K562 (cell line): ENCODE results near the gene SIRT5. TPM values are rescaled to one million over a fixed set of nuclear protein-coding genes. Genes with fewer than 3 reads are reported as not detected.

Source experiments
- ATAC-seq: fragments of 200-7000 bp; cut with Tn5 transposase; 3 replicates; pipeline ENCODE4 v1.9.1; 2020; ENCODE audit warnings: moderate library complexity
- BruUV-seq: library from RNA; stranded (reverse); fragments of 400-500 nt; replicated peaks from 2 replicates; lab custom pipeline; 2021; lab: Mats Ljungman, UMichigan
- CTCF ChIA-PET: fragments of 300-600 bp; formaldehyde crosslinking; extraction: SDS; loops from one replicate; lab custom pipeline; 2021; ENCODE audit warnings: low intra/inter-chr PET ratio; lab: Yijun Ruan, JAX
- POLR2A ChIA-PET: fragments of 300-600, 350-650 bp; sonication (Branson Sonifier 250); formaldehyde crosslinking; extraction: SDS; loops from one replicate; lab custom pipeline; 2021; ENCODE audit warnings: antibody characterized with exemption, inconsistent platforms; lab: Yijun Ruan, JAX
- DNase-seq, 4 experiments: peaks; one replicate each; pipeline versions ENCODE4 v3.0.0 to v3.0.0-alpha.2; 2011 to 2018; ENCODE audit warnings: low spot score in 3 of 4, mixed read lengths in 3 of 4; ENCODE audit errors: extremely low read depth in 1 of 4
- FAIRE-seq: peaks from 2 replicates; lab custom pipeline; 2011; peaks lifted over from hg19 to GRCh38; lab: Jason Lieb, UNC
- H2AFZ ChIP-seq: 2 replicates; pipeline ENCODE4 v1.6.0; 2011; ENCODE audit warnings: low read depth, low read length, control low read depth, inconsistent platforms
- H3K27ac ChIP-seq: fragments of 200-600 bp; 3 replicates; pipeline ENCODE4 v1.8.0; 2011; ENCODE audit warnings: low read depth, mild to moderate bottlenecking, control low read depth, inconsistent platforms, low read length, moderate library complexity, mixed read lengths; ENCODE audit errors: extremely low read depth
- H3K27me3 ChIP-seq, 2 experiments: fragments of 300-600 bp in 1 of 2; 2 replicates in 1 of 2; 3 replicates in 1 of 2; pipeline versions ENCODE4 v1.6.0 to v1.8.0; 2011; ENCODE audit warnings: inconsistent platforms in 2 of 2, low read length in 2 of 2, mild to moderate bottlenecking in 1 of 2, mixed read lengths in 1 of 2, moderate library complexity in 1 of 2; ENCODE audit not compliant: control insufficient read depth in 2 of 2, insufficient read depth in 2 of 2
- H3K36me3 ChIP-seq: fragments of 300-600 bp; 3 replicates; pipeline ENCODE4 v1.8.0; 2011; ENCODE audit warnings: mild to moderate bottlenecking, low read length, inconsistent platforms; ENCODE audit not compliant: control insufficient read depth, insufficient read depth
- H3K4me1 ChIP-seq, 2 experiments: fragments of 200-600 bp in 1 of 2; replicated peaks in 1 of 2; 2 replicates in 1 of 2; 3 replicates in 1 of 2; pipeline versions ENCODE4 v1.5.1 to v1.8.0; 2011; ENCODE audit warnings: inconsistent platforms in 2 of 2, low read length in 2 of 2, mild to moderate bottlenecking in 1 of 2, mixed read lengths in 1 of 2, moderate library complexity in 1 of 2; ENCODE audit not compliant: control insufficient read depth in 2 of 2, insufficient read depth in 2 of 2
- H3K4me2 ChIP-seq: 2 replicates; pipeline ENCODE4 v1.6.1; 2011; ENCODE audit warnings: low read length, control low read depth, inconsistent platforms, mixed read lengths; ENCODE audit not compliant: insufficient read depth
- H3K4me3 ChIP-seq: fragments of 200-600 bp; sonication (generic), shearing (Covaris generic); 2 replicates; pipeline ENCODE4 v1.5.1; 2016; ENCODE audit warnings: control low read depth, inconsistent platforms
- H3K79me2 ChIP-seq: fragments of 200-600 bp; 3 replicates; pipeline ENCODE4 v1.8.0; 2011; ENCODE audit warnings: low read length, inconsistent platforms; ENCODE audit not compliant: control insufficient read depth, insufficient read depth
- H3K9ac ChIP-seq, 2 experiments: 2 replicates each; pipeline versions ENCODE4 v1.6.0 to v1.6.1; 2011; ENCODE audit warnings: low read depth in 2 of 2, low read length in 2 of 2, control low read depth in 1 of 2, inconsistent platforms in 1 of 2, mild to moderate bottlenecking in 1 of 2, mixed read lengths in 1 of 2; ENCODE audit not compliant: insufficient read depth in 1 of 2
- H3K9me1 ChIP-seq: one replicate; pipeline ENCODE4 v1.6.0; 2011; ENCODE audit warnings: inconsistent platforms, mild to moderate bottlenecking, low read length, moderate library complexity; ENCODE audit not compliant: control insufficient read depth, insufficient read depth
- H3K9me3 ChIP-seq: replicated peaks from 2 replicates; pipeline ENCODE4 v1.5.1; 2011; ENCODE audit warnings: low read depth, low read length, inconsistent platforms; ENCODE audit not compliant: control insufficient read depth, insufficient read depth
- H4K20me1 ChIP-seq: replicated peaks from 2 replicates; pipeline ENCODE4 v1.6.1; 2011; ENCODE audit warnings: low read length, inconsistent platforms, mixed read lengths; ENCODE audit not compliant: control insufficient read depth, insufficient read depth
- LARP7 ChIP-seq: fragments of 450-650 bp; IDR thresholded peaks from 2 replicates; pipeline ENCODE4 v1.6.1; 2016
- MTF1 ChIP-seq: fragments of 250-450 bp; sonication (Bioruptor Pico); IDR thresholded peaks from 2 replicates; pipeline ENCODE4 v1.9.0; 2021; ENCODE audit warnings: moderate library complexity, mild to moderate bottlenecking, inconsistent platforms, borderline replicate concordance
- SMARCA4 ChIP-seq: fragments of 450-650 bp; IDR thresholded peaks from 2 replicates; pipeline ENCODE4 v1.6.1; 2016
- TEAD4 ChIP-seq, 2 experiments: sonication (generic) in 1 of 2; formaldehyde crosslinking in 1 of 2; IDR thresholded peaks; 2 replicates each; pipeline versions ENCODE4 v1.6.1 to v1.8.0; 2012 to 2022; ENCODE audit warnings: borderline replicate concordance in 1 of 2, inconsistent platforms in 1 of 2, low read length in 1 of 2, mild to moderate bottlenecking in 1 of 2, missing genetic modification reagents in 1 of 2
- ZNF174 ChIP-seq: fragments of 250-450 bp; sonication (Bioruptor Pico); IDR thresholded peaks from 2 replicates; pipeline ENCODE4 v1.4.0; 2020; ENCODE audit warnings: mild to moderate bottlenecking
- ZNF589 ChIP-seq: fragments of 200-800 bp; sonication (Bioruptor generic); IDR thresholded peaks from 2 replicates; pipeline ENCODE4 v1.6.1; 2016; ENCODE audit warnings: low read depth, missing genetic modification characterization, missing compliant biosample characterization
- WGBS: fragments of 100-300 bp; shearing (Covaris generic); methylation state at CpG from one replicate; pipeline ENCODE4 v1.1.6; 2016; ENCODE audit warnings: low coverage, mixed read lengths; ENCODE audit not compliant: insufficient coverage; ENCODE audit errors: missing lambda C conversion rate; 5-methylcytosine and 5-hydroxymethylcytosine counted together
- in situ Hi-C: fragments of 300-500 bp; cut with MboI; formaldehyde crosslinking; loops from 4 replicates; pipeline ENCODE4 v1.15.0; 2018; ENCODE audit warnings: inconsistent platforms, mixed read lengths
- intact Hi-C: fragments of 100-400 bp; cut with micrococcal nuclease; formaldehyde crosslinking; loops from 2 replicates; pipeline ENCODE4 v1.14.2; 2022
- polyA plus RNA-seq, 8 experiments: library from polyadenylated mRNA; depleted of rRNA in 4 of 8; stranded (reverse) in 5 of 8; unstranded in 3 of 8; fragments of >200 nt; fragmentation: Nextera tagmentation in 2 of 8; fragmentation: Illumina TruSeq in 1 of 8; extraction: Ambion mirVana in 2 of 8; extraction: Trizol in 1 of 8; gene quantifications; 2 replicates each; pipeline versions ENCODE4 v1.2.1 to v1.2.3, GENCODE V29; 2011 to 2014; ENCODE audit warnings: inconsistent platforms in 1 of 8, missing spikeins in 1 of 8
- total RNA-seq, 7 experiments: library from RNA; depleted of rRNA in 6 of 7; stranded (reverse); fragments of >200 nt in 6 of 7; fragmentation: Illumina TruSeq in 2 of 7; extraction: Trizol in 2 of 7; gene quantifications; 2 replicates each; pipeline versions ENCODE4 v1.2.1 to v1.2.3, GENCODE V29; 2011 to 2021; ENCODE audit warnings: low replicate concordance in 1 of 7
- TF ChIP-seq, protein P1 (sequence below), 2 experiments: fragments of 150-350 bp in 1 of 2; IDR thresholded peaks; 2 replicates each; pipeline ENCODE4 v1.6.1; 2012 to 2016; ENCODE audit warnings: low read depth in 2 of 2, low read length in 2 of 2, mild to moderate bottlenecking in 1 of 2, moderate library complexity in 1 of 2
- TF ChIP-seq, protein P2 (sequence below): fragments of 450-650 bp; conservative IDR thresholded peaks from 2 replicates; pipeline ENCODE4 v1.6.1; 2016; ENCODE audit warnings: missing genetic modification characterization, low read depth, mild to moderate bottlenecking, missing compliant biosample characterization, moderate library complexity
- TF ChIP-seq, protein P3 (sequence below): fragments of 150-350 bp; IDR thresholded peaks from 2 replicates; pipeline ENCODE4 v1.6.1; 2014; ENCODE audit warnings: low read depth, mild to moderate bottlenecking, low read length, borderline replicate concordance
- TF ChIP-seq, protein P4 (sequence below): IDR thresholded peaks from 2 replicates; pipeline ENCODE4 v1.6.1; 2011; ENCODE audit warnings: borderline replicate concordance, low read depth, mild to moderate bottlenecking, moderate library complexity, low read length; ENCODE audit not compliant: insufficient read depth, poor library complexity, severe bottlenecking

Gene SIRT5
- total and polyA plus RNA-seq, 9 of the 15 experiments (the other 6 are each of a cell fraction or from before 2014, with no cell fraction given) = 2.1 to 15.7 (median 11.4) TPM

DNA sequence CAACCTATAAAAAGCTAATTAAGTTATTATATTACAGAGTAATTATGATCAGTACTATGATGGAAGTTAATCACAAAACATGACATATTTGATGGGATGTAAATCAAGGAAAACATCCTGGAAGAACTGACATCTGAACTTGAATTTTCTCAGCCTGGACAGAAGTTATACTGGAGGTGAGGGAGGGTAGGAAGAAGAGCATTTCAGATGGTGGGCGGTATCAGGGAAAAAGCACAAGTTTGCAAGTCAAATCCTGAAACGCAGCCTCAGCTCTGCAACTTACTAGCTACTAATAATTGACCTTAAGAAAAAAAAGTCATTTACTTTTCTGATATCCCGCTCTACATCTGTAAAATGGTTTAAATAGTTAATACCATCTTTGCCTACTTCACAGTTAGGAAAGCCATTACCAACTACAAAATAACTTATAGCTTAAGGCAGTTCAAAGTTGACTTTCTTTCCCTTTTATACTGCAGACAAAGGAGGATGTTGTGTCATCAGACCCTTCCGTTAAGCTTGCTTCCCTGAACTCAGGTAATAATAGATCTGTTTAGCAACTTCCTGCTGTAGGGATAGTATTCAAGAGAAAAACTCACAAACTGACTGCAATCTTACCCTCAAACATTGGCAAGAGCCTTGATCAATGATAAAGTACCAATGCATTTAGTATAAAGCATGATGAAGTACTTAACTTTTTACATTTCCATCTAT lies 61.7 kb downstream of the SIRT5 start:
- H3K4me3 ChIP-seq = no peak overlapping the region
- H3K36me3 ChIP-seq = peaks cover 93% of the 10 kb centered on the region
- no peak overlapping the region for H3K27ac ChIP-seq
- CTCF ChIA-PET = no interaction called here
- H2AFZ ChIP-seq = no peak overlapping the region
- no peak for ATAC-seq
- no peaks in the 10 kb centered on the region for H4K20me1 ChIP-seq
- in situ Hi-C loops = no loop called here
- no TSS peak for BruUV-seq
- H3K9ac ChIP-seq = no peak overlapping the region
- POLR2A ChIA-PET = interaction anchor here (0.6 to 1.2 kb wide), 3 partner anchors 11 to 103 kb away, joined by 3 to 5 read pairs (median 5); no protein-coding TSS in a partner anchor
- intact Hi-C loops = no loop called here
- no peaks in the 10 kb centered on the region for H3K9me1 ChIP-seq
- no peaks in the 10 kb centered on the region for H3K9me3 ChIP-seq
- no peak for DNase-seq
- 89% methylated on average over 4 of the region's 4 CpGs for WGBS
- no peaks in the 10 kb centered on the region for H3K4me1 ChIP-seq
- peaks cover 9% of the 10 kb centered on the region; the same call in 1 of the 3 replicates for H3K79me2 ChIP-seq
- H3K27me3 ChIP-seq = no peaks in the 10 kb centered on the region
- no peak for FAIRE-seq
- H3K4me2 ChIP-seq = no peak overlapping the region
- TF ChIP-seq ZNF589 (CRISPR knock-in tag) (no peak), MTF1 (CRISPR knock-in tag) (no peak), SMARCA4 (no peak), TEAD4 (IDR thresholded peaks at IDR 0.05; ENCODE audit: low read length) (no peak), TEAD4 (CRISPR knock-in tag; IDR thresholded peaks at IDR 0.05; ENCODE audit: borderline replicate concordance) (no peak), LARP7 (no peak), ZNF174 (CRISPR knock-in tag) (no peak)
- TF ChIP-seq, protein P1, sequence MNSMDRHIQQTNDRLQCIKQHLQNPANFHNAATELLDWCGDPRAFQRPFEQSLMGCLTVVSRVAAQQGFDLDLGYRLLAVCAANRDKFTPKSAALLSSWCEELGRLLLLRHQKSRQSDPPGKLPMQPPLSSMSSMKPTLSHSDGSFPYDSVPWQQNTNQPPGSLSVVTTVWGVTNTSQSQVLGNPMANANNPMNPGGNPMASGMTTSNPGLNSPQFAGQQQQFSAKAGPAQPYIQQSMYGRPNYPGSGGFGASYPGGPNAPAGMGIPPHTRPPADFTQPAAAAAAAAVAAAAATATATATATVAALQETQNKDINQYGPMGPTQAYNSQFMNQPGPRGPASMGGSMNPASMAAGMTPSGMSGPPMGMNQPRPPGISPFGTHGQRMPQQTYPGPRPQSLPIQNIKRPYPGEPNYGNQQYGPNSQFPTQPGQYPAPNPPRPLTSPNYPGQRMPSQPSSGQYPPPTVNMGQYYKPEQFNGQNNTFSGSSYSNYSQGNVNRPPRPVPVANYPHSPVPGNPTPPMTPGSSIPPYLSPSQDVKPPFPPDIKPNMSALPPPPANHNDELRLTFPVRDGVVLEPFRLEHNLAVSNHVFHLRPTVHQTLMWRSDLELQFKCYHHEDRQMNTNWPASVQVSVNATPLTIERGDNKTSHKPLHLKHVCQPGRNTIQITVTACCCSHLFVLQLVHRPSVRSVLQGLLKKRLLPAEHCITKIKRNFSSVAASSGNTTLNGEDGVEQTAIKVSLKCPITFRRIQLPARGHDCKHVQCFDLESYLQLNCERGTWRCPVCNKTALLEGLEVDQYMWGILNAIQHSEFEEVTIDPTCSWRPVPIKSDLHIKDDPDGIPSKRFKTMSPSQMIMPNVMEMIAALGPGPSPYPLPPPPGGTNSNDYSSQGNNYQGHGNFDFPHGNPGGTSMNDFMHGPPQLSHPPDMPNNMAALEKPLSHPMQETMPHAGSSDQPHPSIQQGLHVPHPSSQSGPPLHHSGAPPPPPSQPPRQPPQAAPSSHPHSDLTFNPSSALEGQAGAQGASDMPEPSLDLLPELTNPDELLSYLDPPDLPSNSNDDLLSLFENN (IDR thresholded peaks at IDR 0.05; ENCODE audit: low read depth in 2 of 2, low read length in 2 of 2) = no peak
- TF ChIP-seq, protein P2, sequence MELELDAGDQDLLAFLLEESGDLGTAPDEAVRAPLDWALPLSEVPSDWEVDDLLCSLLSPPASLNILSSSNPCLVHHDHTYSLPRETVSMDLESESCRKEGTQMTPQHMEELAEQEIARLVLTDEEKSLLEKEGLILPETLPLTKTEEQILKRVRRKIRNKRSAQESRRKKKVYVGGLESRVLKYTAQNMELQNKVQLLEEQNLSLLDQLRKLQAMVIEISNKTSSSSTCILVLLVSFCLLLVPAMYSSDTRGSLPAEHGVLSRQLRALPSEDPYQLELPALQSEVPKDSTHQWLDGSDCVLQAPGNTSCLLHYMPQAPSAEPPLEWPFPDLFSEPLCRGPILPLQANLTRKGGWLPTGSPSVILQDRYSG = no peak
- TF ChIP-seq, protein P3, sequence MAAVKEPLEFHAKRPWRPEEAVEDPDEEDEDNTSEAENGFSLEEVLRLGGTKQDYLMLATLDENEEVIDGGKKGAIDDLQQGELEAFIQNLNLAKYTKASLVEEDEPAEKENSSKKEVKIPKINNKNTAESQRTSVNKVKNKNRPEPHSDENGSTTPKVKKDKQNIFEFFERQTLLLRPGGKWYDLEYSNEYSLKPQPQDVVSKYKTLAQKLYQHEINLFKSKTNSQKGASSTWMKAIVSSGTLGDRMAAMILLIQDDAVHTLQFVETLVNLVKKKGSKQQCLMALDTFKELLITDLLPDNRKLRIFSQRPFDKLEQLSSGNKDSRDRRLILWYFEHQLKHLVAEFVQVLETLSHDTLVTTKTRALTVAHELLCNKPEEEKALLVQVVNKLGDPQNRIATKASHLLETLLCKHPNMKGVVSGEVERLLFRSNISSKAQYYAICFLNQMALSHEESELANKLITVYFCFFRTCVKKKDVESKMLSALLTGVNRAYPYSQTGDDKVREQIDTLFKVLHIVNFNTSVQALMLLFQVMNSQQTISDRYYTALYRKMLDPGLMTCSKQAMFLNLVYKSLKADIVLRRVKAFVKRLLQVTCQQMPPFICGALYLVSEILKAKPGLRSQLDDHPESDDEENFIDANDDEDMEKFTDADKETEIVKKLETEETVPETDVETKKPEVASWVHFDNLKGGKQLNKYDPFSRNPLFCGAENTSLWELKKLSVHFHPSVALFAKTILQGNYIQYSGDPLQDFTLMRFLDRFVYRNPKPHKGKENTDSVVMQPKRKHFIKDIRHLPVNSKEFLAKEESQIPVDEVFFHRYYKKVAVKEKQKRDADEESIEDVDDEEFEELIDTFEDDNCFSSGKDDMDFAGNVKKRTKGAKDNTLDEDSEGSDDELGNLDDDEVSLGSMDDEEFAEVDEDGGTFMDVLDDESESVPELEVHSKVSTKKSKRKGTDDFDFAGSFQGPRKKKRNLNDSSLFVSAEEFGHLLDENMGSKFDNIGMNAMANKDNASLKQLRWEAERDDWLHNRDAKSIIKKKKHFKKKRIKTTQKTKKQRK = no peak
- TF ChIP-seq, protein P4, sequence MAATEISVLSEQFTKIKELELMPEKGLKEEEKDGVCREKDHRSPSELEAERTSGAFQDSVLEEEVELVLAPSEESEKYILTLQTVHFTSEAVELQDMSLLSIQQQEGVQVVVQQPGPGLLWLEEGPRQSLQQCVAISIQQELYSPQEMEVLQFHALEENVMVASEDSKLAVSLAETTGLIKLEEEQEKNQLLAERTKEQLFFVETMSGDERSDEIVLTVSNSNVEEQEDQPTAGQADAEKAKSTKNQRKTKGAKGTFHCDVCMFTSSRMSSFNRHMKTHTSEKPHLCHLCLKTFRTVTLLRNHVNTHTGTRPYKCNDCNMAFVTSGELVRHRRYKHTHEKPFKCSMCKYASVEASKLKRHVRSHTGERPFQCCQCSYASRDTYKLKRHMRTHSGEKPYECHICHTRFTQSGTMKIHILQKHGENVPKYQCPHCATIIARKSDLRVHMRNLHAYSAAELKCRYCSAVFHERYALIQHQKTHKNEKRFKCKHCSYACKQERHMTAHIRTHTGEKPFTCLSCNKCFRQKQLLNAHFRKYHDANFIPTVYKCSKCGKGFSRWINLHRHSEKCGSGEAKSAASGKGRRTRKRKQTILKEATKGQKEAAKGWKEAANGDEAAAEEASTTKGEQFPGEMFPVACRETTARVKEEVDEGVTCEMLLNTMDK = no peak
